A673 (cell line): Measurements from ENCODE around the gene P4HTM. TPM values are rescaled to one million over a fixed set of nuclear protein-coding genes. Genes with fewer than 3 reads are reported as not detected.
A peak's percentile ranks its signal among the peaks of the same experiment; 100 is the strongest.

ENCODE experiments used
- BruUV-seq: library from RNA; stranded (reverse); fragments of 400-500 nt; replicated peaks from 2 replicates; lab custom pipeline; 2021; lab: Mats Ljungman, UMichigan
- CTCF ChIA-PET: fragments of 300-600 bp; sonication (Branson Sonifier 250); formaldehyde crosslinking; loops from one replicate; lab custom pipeline; 2022; ENCODE audit warnings: antibody characterized with exemption; lab: Charles Lee
- POLR2A ChIA-PET: fragments of 300-600 bp; sonication (Branson Sonifier 250); formaldehyde crosslinking; loops from one replicate; lab custom pipeline; 2022; ENCODE audit warnings: antibody characterized with exemption; ENCODE audit not compliant: low non-redundant PET; lab: Charles Lee
- DNase-seq: peaks from one replicate; pipeline ENCODE4 v3.0.0-alpha.2; 2015; ENCODE audit warnings: low spot score
- H3K27ac ChIP-seq: fragments of 200-600 bp; sonication (generic); 2 replicates; pipeline ENCODE4 v1.5.1; 2016; ENCODE audit warnings: mixed run types, low read depth, mild to moderate bottlenecking, mixed read lengths, antibody characterized with exemption, low read length; ENCODE audit not compliant: poor library complexity, severe bottlenecking
- H3K27me3 ChIP-seq: fragments of 200-600 bp; sonication (generic); replicated peaks from 2 replicates; pipeline ENCODE4 v1.6.1; 2017; ENCODE audit warnings: mixed run types, low read depth, mild to moderate bottlenecking, mixed read lengths, antibody characterized with exemption, low read length; ENCODE audit not compliant: insufficient read depth, poor library complexity
- H3K36me3 ChIP-seq: fragments of 200-600 bp; sonication (generic); 2 replicates; pipeline ENCODE4 v1.6.1; 2016; ENCODE audit warnings: mixed run types, mild to moderate bottlenecking, mixed read lengths, antibody characterized with exemption, low read length; ENCODE audit not compliant: insufficient read depth, poor library complexity, severe bottlenecking
- H3K4me1 ChIP-seq: fragments of 200-600 bp; sonication (generic); 2 replicates; pipeline ENCODE4 v1.6.1; 2017; ENCODE audit warnings: mixed run types, mild to moderate bottlenecking, mixed read lengths, antibody characterized with exemption, low read length; ENCODE audit not compliant: insufficient read depth, poor library complexity, severe bottlenecking
- H3K4me3 ChIP-seq: fragments of 200-600 bp; sonication (generic); 2 replicates; pipeline ENCODE4 v1.5.1; 2016; ENCODE audit warnings: low read depth, mixed run types, mild to moderate bottlenecking, mixed read lengths, low read length; ENCODE audit not compliant: poor library complexity, severe bottlenecking
- H3K9me3 ChIP-seq: fragments of 200-600 bp; sonication (generic); 2 replicates; pipeline ENCODE4 v1.6.1; 2016; ENCODE audit warnings: mixed run types, low read depth, mild to moderate bottlenecking, mixed read lengths, antibody characterized with exemption, low read length; ENCODE audit not compliant: poor library complexity, severe bottlenecking
- EZH2 ChIP-seq: fragments of 200-600 bp; sonication (generic); IDR thresholded peaks from 2 replicates; pipeline ENCODE4 v1.6.1; 2017; ENCODE audit warnings: borderline replicate concordance, low read depth, mild to moderate bottlenecking, mixed read lengths, antibody characterized with exemption, low read length; ENCODE audit not compliant: poor library complexity, severe bottlenecking
- intact Hi-C: fragments of 100-400 bp; cut with micrococcal nuclease; formaldehyde crosslinking; loops from one replicate; pipeline ENCODE4 v1.10.0; 2022; ENCODE audit not compliant: unreplicated experiment
- total RNA-seq: library from RNA; stranded (reverse); gene quantifications from 2 replicates; pipeline ENCODE4 v1.2.3, GENCODE V29; 2021
- TF ChIP-seq, protein P1 (sequence below): fragments of 300-800, 200-600 bp; sonication (generic); conservative IDR thresholded peaks from 2 replicates; pipeline ENCODE4 v1.5.1; 2017; ENCODE audit warnings: low read depth, mild to moderate bottlenecking, antibody characterized with exemption, low read length, moderate library complexity, mixed read lengths

P4HTM gene
- total RNA-seq, 1 experiment from 2014 or later: 14.9 TPM

GRCh38 chr3:48951764-48952163 is 38.3 kb upstream of the P4HTM start:
- no TSS peak for BruUV-seq
- Histone ChIP-seq H3K27me3 (no peaks in the 10 kb centered on the region), H3K9me3 (no peaks in the 10 kb centered on the region), H3K27ac (no peak overlapping the region), H3K36me3 (no peaks in the 10 kb centered on the region), H3K4me3 (no peak overlapping the region), H3K4me1 (no peaks in the 10 kb centered on the region)
- DNase-seq: no peak
- TF ChIP-seq, protein P1, sequence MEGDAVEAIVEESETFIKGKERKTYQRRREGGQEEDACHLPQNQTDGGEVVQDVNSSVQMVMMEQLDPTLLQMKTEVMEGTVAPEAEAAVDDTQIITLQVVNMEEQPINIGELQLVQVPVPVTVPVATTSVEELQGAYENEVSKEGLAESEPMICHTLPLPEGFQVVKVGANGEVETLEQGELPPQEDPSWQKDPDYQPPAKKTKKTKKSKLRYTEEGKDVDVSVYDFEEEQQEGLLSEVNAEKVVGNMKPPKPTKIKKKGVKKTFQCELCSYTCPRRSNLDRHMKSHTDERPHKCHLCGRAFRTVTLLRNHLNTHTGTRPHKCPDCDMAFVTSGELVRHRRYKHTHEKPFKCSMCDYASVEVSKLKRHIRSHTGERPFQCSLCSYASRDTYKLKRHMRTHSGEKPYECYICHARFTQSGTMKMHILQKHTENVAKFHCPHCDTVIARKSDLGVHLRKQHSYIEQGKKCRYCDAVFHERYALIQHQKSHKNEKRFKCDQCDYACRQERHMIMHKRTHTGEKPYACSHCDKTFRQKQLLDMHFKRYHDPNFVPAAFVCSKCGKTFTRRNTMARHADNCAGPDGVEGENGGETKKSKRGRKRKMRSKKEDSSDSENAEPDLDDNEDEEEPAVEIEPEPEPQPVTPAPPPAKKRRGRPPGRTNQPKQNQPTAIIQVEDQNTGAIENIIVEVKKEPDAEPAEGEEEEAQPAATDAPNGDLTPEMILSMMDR: no peak
- no peak for TF ChIP-seq EZH2
- ChIA-PET POLR2A (interaction anchor here (0.7 kb wide), 1 partner anchor 26 kb away, joined by 3 read pairs; no protein-coding TSS in a partner anchor), CTCF (no interaction called here)
- intact Hi-C loops: no loop called here

GRCh38 chr3:48952510-48953118 is 37.4 kb upstream of the P4HTM start:
- ChIA-PET CTCF (no interaction called here), POLR2A (interaction anchor here (0.7 kb wide), 1 partner anchor 25 kb away, joined by 3 read pairs; no protein-coding TSS in a partner anchor)
- no peaks in the 10 kb centered on the region for H3K27me3 ChIP-seq
- H3K4me1 ChIP-seq: no peaks in the 10 kb centered on the region
- no TSS peak for BruUV-seq
- no peak for TF ChIP-seq EZH2
- TF ChIP-seq, protein P1: peak; percentile 38
- no peaks in the 10 kb centered on the region for H3K9me3 ChIP-seq
- no peaks in the 10 kb centered on the region for H3K36me3 ChIP-seq
- no peak for DNase-seq
- H3K27ac ChIP-seq: no peak overlapping the region
- H3K4me3 ChIP-seq: no peak overlapping the region
- intact Hi-C loops: no loop called here

- intact Hi-C loops: no loop called here
- H3K27ac ChIP-seq: no peak overlapping the region
- H3K9me3 ChIP-seq: no peaks in the 10 kb centered on the region
- H3K27me3 ChIP-seq: no peaks in the 10 kb centered on the region
- no peak overlapping the region for H3K4me3 ChIP-seq
- ChIA-PET CTCF (no interaction called here), POLR2A (no interaction called here)
- no peaks in the 10 kb centered on the region for H3K36me3 ChIP-seq
- BruUV-seq: no TSS peak
- H3K4me1 ChIP-seq: no peaks in the 10 kb centered on the region
- TF ChIP-seq, protein P1: no peak
- TF ChIP-seq EZH2: no peak
- no peak for DNase-seq
Observed at GRCh38 chr3:48957006-48957705, 32.9 kb upstream of the P4HTM start.
